SH-SY5Y (cell line): ENCODE data around the gene AMBRA1.

Experiments used
- GATA2 ChIP-seq: IDR thresholded peaks from 2 replicates; pipeline ENCODE4 v1.6.1; 2011; ENCODE audit warnings: mild to moderate bottlenecking, low read depth, low read length
- GATA3 ChIP-seq: IDR thresholded peaks from 2 replicates; pipeline ENCODE4 v1.6.1; 2011; ENCODE audit warnings: low read depth, mild to moderate bottlenecking, low read length, moderate library complexity

DNA sequence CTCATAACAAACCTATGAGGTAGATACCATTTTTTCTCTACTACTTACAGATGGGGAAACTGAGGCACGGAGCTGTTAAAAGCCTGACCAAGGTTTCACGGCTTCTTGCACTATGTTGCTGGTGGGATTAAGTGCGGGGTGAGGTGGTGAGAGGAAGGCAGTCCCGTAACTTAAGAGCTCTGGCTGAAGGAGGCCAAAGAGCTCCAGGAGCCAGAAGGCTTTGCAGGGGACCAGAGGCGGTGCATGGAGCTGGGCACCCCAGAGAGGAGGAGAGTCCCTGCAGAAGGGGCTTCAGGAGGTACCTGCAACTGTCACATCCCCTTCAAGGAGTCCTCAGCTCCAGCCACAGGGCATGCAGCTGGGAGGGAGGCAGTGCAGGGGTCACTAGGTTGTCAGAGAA is 206.4 kb downstream of the AMBRA1 start:
- TF ChIP-seq GATA3 (no peak), GATA2 (no peak)
